ENCODE data around the gene KRT6A. TPM values are rescaled to one million over a fixed set of nuclear protein-coding genes. Genes with fewer than 3 reads are reported as not detected.

The KRT6A gene
- total and polyA plus RNA-seq, 12 donors: 0.24 to 2.7 (median 0.66) TPM; not detected in 8

DNA sequence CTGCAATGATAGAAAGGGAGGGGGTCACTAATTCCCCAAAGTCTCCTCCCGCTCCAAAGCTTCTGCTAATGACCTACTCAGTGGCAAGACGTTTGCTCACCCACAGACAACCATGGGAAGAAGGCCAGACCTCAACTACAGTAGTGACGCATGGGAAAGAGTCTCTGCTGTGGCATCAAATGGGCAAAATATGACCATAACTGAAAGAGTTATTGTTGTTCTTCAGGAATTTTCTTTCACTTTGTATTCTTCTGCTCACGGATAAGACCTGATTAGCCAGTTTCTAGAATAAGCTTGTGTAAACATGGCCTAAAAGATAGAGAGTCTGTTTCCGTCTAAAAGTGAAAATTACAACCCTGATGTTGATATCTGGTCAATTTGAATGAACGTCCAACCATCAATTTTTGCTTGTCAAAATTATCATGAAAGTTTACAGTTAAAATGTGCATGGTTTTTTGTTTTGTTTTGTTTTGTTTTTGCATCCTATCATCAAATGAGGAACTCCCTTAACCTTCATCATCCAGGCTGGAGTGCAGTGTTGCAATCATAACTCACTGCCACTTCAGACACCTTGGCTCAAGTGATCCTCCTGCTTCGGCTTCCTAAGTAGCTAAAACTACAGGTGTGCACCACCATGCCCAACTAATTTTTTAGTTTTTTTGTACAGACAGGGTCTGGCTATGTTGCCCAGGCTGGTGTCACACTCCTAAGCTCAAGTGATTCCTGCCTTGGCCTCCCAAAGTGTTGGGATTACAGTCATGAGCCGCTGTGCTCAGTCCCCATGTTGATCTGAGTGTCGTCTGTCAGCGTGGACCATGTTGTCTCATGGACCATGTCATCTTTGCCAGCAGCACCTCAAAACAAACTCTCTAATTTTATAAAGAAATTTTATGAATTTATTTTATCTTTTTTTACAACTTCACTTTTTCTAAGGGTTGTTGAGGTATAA lies 48.1 kb downstream of the KRT6A start:
- no peak for DNase-seq
- intact Hi-C loops (cut with DNase I): no loop called here
- H3K27me3 ChIP-seq: no peaks in the 10 kb centered on the region
- H3K36me3 ChIP-seq (replicated peaks in 1 of 2): no peaks in the 10 kb centered on the region
- TF ChIP-seq POLR2A (IDR thresholded peaks at IDR 0.05): no peak
- no peak for TF ChIP-seq CTCF (IDR thresholded peaks at IDR 0.05)
- 63 to 72% (median 66%) methylated on average over 10 of the region's 10 CpGs for WGBS, 4 donors
- H3K9me3 ChIP-seq (replicated peaks in 1 of 3): no peaks in the 10 kb centered on the region
- no peaks in the 10 kb centered on the region for H3K4me1 ChIP-seq (replicated peaks in 1 of 2)
- no peak overlapping the region for H3K27ac ChIP-seq
- no peak overlapping the region for H3K4me3 ChIP-seq

GRCh38 chr12:52443966-52444365 lies 49.1 kb downstream of the KRT6A start:
- Histone ChIP-seq H3K4me3 (no peak overlapping the region), H3K36me3 (replicated peaks in 1 of 2) (no peaks in the 10 kb centered on the region), H3K4me1 (replicated peaks in 1 of 2) (no peaks in the 10 kb centered on the region), H3K9me3 (replicated peaks in 1 of 3) (no peaks in the 10 kb centered on the region), H3K27ac (no peak overlapping the region), H3K27me3 (no peaks in the 10 kb centered on the region)
- TF ChIP-seq POLR2A (IDR thresholded peaks at IDR 0.05) (no peak), CTCF (IDR thresholded peaks at IDR 0.05) (no peak)
- 73 to 86% (median 83%) methylated on average over 3 of the region's 3 CpGs for WGBS, 4 donors
- no peak for DNase-seq
- intact Hi-C loops (cut with DNase I): no loop called here

- intact Hi-C loops (cut with DNase I): no loop called here
- 27 to 34% (median 33%) methylated on average over 5 to 6 of the region's 6 CpGs for WGBS, 4 donors
Measured at GRCh38 chr12:52442600-52443061, 50.4 kb downstream of the KRT6A start.

More at GRCh38 chr12:52442600-52443061, 50.4 kb downstream of the KRT6A start:
- no peaks in the 10 kb centered on the region for H3K9me3 ChIP-seq (replicated peaks in 1 of 3)
- H3K4me1 ChIP-seq (replicated peaks in 1 of 2): no peaks in the 10 kb centered on the region
- TF ChIP-seq CTCF (IDR thresholded peaks at IDR 0.05): no peak
- TF ChIP-seq POLR2A (IDR thresholded peaks at IDR 0.05): no peak
- H3K27me3 ChIP-seq: no peaks in the 10 kb centered on the region
- H3K36me3 ChIP-seq (replicated peaks in 1 of 2): no peaks in the 10 kb centered on the region
- DNase-seq: peak in 1 of 7 donors; percentile 4
- H3K27ac ChIP-seq: no peak overlapping the region
- H3K4me3 ChIP-seq: no peak overlapping the region

Measured in adrenal gland (tissue), 12 donors.